Keratinocyte (primary cell): ENCODE data around the gene TIMM17B. TPM values are rescaled to one million over a fixed set of nuclear protein-coding genes. Genes with fewer than 3 reads are reported as not detected.
"Not testable (repeated sequence)": the region's sequence is repeated elsewhere in the genome, so short reads cannot be mapped to it uniquely, and the experiment has no call there.

Experiments used
- DNase-seq: peaks from one replicate; pipeline ENCODE4 v3.0.0-alpha.2; 2011; ENCODE audit warnings: low read depth, missing footprints, low spot score
- FAIRE-seq: peaks from 2 replicates; lab custom pipeline; 2011; peaks lifted over from hg19 to GRCh38; lab: Jason Lieb, UNC
- H2AFZ ChIP-seq: 2 replicates; pipeline ENCODE4 v1.6.0; 2012; ENCODE audit warnings: low read length, control low read depth, inconsistent platforms; ENCODE audit not compliant: control insufficient read depth
- H3K27ac ChIP-seq: 2 replicates; pipeline ENCODE4 v1.5.1; 2011; ENCODE audit warnings: low read length; ENCODE audit not compliant: control insufficient read depth, insufficient read depth
- H3K27me3 ChIP-seq: 3 replicates; pipeline ENCODE4 v1.6.0; 2011; ENCODE audit warnings: low read length; ENCODE audit not compliant: control insufficient read depth, insufficient read depth; ENCODE audit errors: extremely low read depth
- H3K36me3 ChIP-seq, 2 experiments: 2 replicates in 1 of 2; 3 replicates in 1 of 2; pipeline ENCODE4 v1.5.1; 2011; ENCODE audit warnings: low read length in 2 of 2, mild to moderate bottlenecking in 1 of 2; ENCODE audit not compliant: control insufficient read depth in 2 of 2, insufficient read depth in 2 of 2; ENCODE audit errors: extremely low read depth in 1 of 2
- H3K4me1 ChIP-seq: 3 replicates; pipeline ENCODE4 v1.5.1; 2011; ENCODE audit warnings: low read length; ENCODE audit not compliant: control insufficient read depth, insufficient read depth; ENCODE audit errors: extremely low read depth
- H3K4me2 ChIP-seq: 3 replicates; pipeline ENCODE4 v1.6.0; 2011; ENCODE audit warnings: low read depth, low read length; ENCODE audit not compliant: control insufficient read depth, insufficient read depth; ENCODE audit errors: extremely low read depth
- H3K4me3 ChIP-seq, 3 experiments: fragments of 200-600 bp in 1 of 3; sonication (generic) in 1 of 3; 2 replicates in 2 of 3; 3 replicates in 1 of 3; pipeline ENCODE4 v1.5.1; 2011 to 2016; ENCODE audit warnings: low read length in 3 of 3, mild to moderate bottlenecking in 3 of 3, control low read depth in 2 of 3, inconsistent platforms in 1 of 3, low read depth in 1 of 3, mixed read lengths in 1 of 3, mixed run types in 1 of 3, moderate library complexity in 1 of 3; ENCODE audit not compliant: control insufficient read depth in 2 of 3, insufficient read depth in 2 of 3; ENCODE audit errors: extremely low read depth in 1 of 3
- H3K79me2 ChIP-seq: 2 replicates; pipeline ENCODE4 v1.6.0; 2012; ENCODE audit warnings: low read length; ENCODE audit not compliant: control insufficient read depth, insufficient read depth
- H3K9ac ChIP-seq: 3 replicates; pipeline ENCODE4 v1.6.0; 2011; ENCODE audit warnings: low read length; ENCODE audit not compliant: control insufficient read depth, insufficient read depth; ENCODE audit errors: extremely low read depth
- H3K9me1 ChIP-seq: 3 replicates; pipeline ENCODE4 v1.6.0; 2011; ENCODE audit warnings: low read length; ENCODE audit not compliant: control insufficient read depth, insufficient read depth; ENCODE audit errors: extremely low read depth
- H3K9me3 ChIP-seq: 2 replicates; pipeline ENCODE4 v1.5.1; 2012; ENCODE audit warnings: low read depth, low read length; ENCODE audit not compliant: control insufficient read depth
- H4K20me1 ChIP-seq: 3 replicates; pipeline ENCODE4 v1.6.0; 2011; ENCODE audit warnings: low read length; ENCODE audit not compliant: control insufficient read depth, insufficient read depth; ENCODE audit errors: extremely low read depth
- CTCF ChIP-seq, 3 experiments: IDR thresholded peaks in 1 of 3; conservative IDR thresholded peaks in 1 of 3; optimal IDR thresholded peaks in 1 of 3; 2 replicates in 2 of 3; 3 replicates in 1 of 3; pipeline versions ENCODE3 to v1.5.1; 2011; ENCODE audit warnings: low read length in 3 of 3, mild to moderate bottlenecking in 3 of 3, moderate library complexity in 2 of 3, control low read depth in 1 of 3, inconsistent platforms in 1 of 3; ENCODE audit not compliant: insufficient read depth in 2 of 3; ENCODE audit errors: extremely low read depth in 1 of 3
- EZH2 ChIP-seq: IDR thresholded peaks from one replicate; pipeline ENCODE4 v1.6.1; 2012; ENCODE audit warnings: inconsistent platforms, mild to moderate bottlenecking, low read length, moderate library complexity
- dilution Hi-C: fragments of 300-500 bp; cut with MboI; formaldehyde crosslinking; loops from one replicate; pipeline ENCODE4 v1.7.0; 2020; ENCODE audit warnings: low sequenced_read_pairs; ENCODE audit not compliant: extremely low pct_ligation_motif_present
- polyA plus RNA-seq, 5 experiments: library from polyadenylated mRNA; depleted of rRNA in 3 of 5; stranded (reverse) in 3 of 5; stranded (forward) in 1 of 5; unstranded in 1 of 5; fragments of >200 nt; gene quantifications; 1 replicate in 1 of 5; 2 replicates in 3 of 5; 3 replicates in 1 of 5; pipeline versions ENCODE4 v1.2.1 to v1.2.3, GENCODE V29; 2011 to 2012; ENCODE audit warnings: missing spikeins in 2 of 5, low read depth in 1 of 5, low replicate concordance in 1 of 5

TIMM17B gene
- polyA plus RNA-seq, 1 donor (not counting 4 experiments of a cell fraction or from before 2014, with no cell fraction given) = 34.3 TPM

- FAIRE-seq = no peak
- no peaks in the 10 kb centered on the region for H3K9me3 ChIP-seq
- dilution Hi-C loops = no loop called here
- H3K4me3 ChIP-seq = peak overlapping the region in 2 of 3 experiments; percentile 57 to 63
- peak overlapping the region; percentile 63 for H3K4me2 ChIP-seq
- TF ChIP-seq EZH2 (no peak), CTCF (optimal IDR thresholded peaks at IDR 0.05 in 1 of 3, IDR thresholded peaks at IDR 0.05 in 1 of 3, conservative IDR thresholded peaks at IDR 0.05 in 1 of 3; ENCODE audit: extremely low read depth in 1 of 3, insufficient read depth in 2 of 3, low read length in 3 of 3) (no peak)
- H3K9ac ChIP-seq = peak overlapping the region; percentile 13
- no peaks in the 10 kb centered on the region for H3K27me3 ChIP-seq
- no peaks in the 10 kb centered on the region for H3K9me1 ChIP-seq
- H3K4me1 ChIP-seq = no peaks in the 10 kb centered on the region
- no peaks in the 10 kb centered on the region for H3K36me3 ChIP-seq
- no peaks in the 10 kb centered on the region for H4K20me1 ChIP-seq
- H3K27ac ChIP-seq = no peak overlapping the region
- no peak for DNase-seq
- peak overlapping the region; percentile 78 for H2AFZ ChIP-seq
- H3K79me2 ChIP-seq = peaks cover 4% of the 10 kb centered on the region
Measured at GRCh38 chrX:48890296-48890925, 7.2 kb downstream of the TIMM17B start.

- H3K4me1 ChIP-seq, H3K9ac ChIP-seq, dilution Hi-C loops, FAIRE-seq, H3K4me3 ChIP-seq, H3K79me2 ChIP-seq, H3K4me2 ChIP-seq, H2AFZ ChIP-seq, H3K9me1 ChIP-seq, H3K9me3 ChIP-seq, DNase-seq, H3K27me3 ChIP-seq, H4K20me1 ChIP-seq, H3K27ac ChIP-seq, H3K36me3 ChIP-seq: not testable (repeated sequence)
Measured at GRCh38 chrX:48886586-48886985, 11.0 kb downstream of the TIMM17B start.

GRCh38 chrX:48883729-48884128, 13.8 kb downstream of the TIMM17B start:
- H3K9me3 ChIP-seq = no peaks in the 10 kb centered on the region
- H3K4me2 ChIP-seq = no peak overlapping the region
- TF ChIP-seq EZH2 = no peak
- no peak for TF ChIP-seq CTCF (optimal IDR thresholded peaks at IDR 0.05 in 1 of 3, IDR thresholded peaks at IDR 0.05 in 1 of 3, conservative IDR thresholded peaks at IDR 0.05 in 1 of 3; ENCODE audit: extremely low read depth in 1 of 3, insufficient read depth in 2 of 3, low read length in 3 of 3)
- no peaks in the 10 kb centered on the region for H4K20me1 ChIP-seq
- no peak overlapping the region for H3K9ac ChIP-seq
- no peaks in the 10 kb centered on the region for H3K79me2 ChIP-seq
- no peaks in the 10 kb centered on the region for H3K4me1 ChIP-seq
- no peak for FAIRE-seq
- dilution Hi-C loops = no loop called here
- no peak overlapping the region for H2AFZ ChIP-seq
- H3K27ac ChIP-seq = no peak overlapping the region
- no peaks in the 10 kb centered on the region for H3K27me3 ChIP-seq
- H3K4me3 ChIP-seq = no peak overlapping the region
- H3K9me1 ChIP-seq = no peaks in the 10 kb centered on the region
- no peak for DNase-seq
- no peaks in the 10 kb centered on the region for H3K36me3 ChIP-seq

GRCh38 chrX:48876944-48877343, 20.6 kb downstream of the TIMM17B start:
- H3K36me3 ChIP-seq, H3K4me3 ChIP-seq, H3K9ac ChIP-seq, H3K79me2 ChIP-seq, H3K4me1 ChIP-seq, dilution Hi-C loops, DNase-seq, H3K27ac ChIP-seq, H4K20me1 ChIP-seq, H3K4me2 ChIP-seq, H3K9me1 ChIP-seq, H3K27me3 ChIP-seq, FAIRE-seq, H2AFZ ChIP-seq, H3K9me3 ChIP-seq: not testable (repeated sequence)
